GM21528 (cell line): ENCODE data around the gene XKR8.

Experiments used
- ATAC-seq: cut with Tn5 transposase; IDR thresholded peaks from one replicate; pipeline ENCODE4 v1.9.1; 2021; ENCODE audit warnings: mild to moderate bottlenecking, moderate library complexity; ENCODE audit not compliant: unreplicated experiment, low FRiP score

Gene XKR8, protein sequence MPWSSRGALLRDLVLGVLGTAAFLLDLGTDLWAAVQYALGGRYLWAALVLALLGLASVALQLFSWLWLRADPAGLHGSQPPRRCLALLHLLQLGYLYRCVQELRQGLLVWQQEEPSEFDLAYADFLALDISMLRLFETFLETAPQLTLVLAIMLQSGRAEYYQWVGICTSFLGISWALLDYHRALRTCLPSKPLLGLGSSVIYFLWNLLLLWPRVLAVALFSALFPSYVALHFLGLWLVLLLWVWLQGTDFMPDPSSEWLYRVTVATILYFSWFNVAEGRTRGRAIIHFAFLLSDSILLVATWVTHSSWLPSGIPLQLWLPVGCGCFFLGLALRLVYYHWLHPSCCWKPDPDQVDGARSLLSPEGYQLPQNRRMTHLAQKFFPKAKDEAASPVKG

DNA sequence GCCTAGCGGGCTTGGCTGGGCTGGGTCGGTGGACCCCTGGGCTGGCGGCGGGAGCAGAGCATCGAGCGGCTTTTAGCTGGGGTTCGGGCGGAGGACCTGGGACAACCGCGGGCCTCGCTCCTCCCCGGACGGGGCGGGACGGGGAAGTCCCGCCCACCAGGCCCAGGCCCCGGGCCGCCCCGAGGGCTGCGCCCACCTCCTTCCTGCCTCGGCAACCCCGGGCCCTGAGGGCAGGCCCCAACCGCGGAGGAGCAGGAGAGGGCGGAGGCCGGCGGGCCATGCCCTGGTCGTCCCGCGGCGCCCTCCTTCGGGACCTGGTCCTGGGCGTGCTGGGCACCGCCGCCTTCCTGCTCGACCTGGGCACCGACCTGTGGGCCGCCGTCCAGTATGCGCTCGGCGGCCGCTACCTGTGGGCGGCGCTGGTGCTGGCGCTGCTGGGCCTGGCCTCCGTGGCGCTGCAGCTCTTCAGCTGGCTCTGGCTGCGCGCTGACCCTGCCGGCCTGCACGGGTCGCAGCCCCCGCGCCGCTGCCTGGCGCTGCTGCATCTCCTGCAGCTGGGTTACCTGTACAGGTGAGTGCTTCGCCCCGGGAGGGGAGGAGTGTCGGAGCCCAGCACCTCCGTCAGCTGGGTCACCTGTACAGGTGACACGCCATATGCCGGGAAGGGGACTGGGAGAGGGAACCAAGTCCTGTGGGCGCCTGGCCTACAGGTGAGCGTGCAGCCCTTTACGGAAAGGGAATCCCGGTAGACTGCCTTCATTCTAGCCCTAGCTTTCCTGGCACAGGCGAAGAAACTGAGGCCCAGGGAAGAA, at the start of gene XKR8:
Gene XKR8, plus strand, starts transcription at position 182 of the 812 bp plus-strand sequence. Its CDS starts 97 bp downstream, at position 279.
- peak; percentile 78 for ATAC-seq

DNA sequence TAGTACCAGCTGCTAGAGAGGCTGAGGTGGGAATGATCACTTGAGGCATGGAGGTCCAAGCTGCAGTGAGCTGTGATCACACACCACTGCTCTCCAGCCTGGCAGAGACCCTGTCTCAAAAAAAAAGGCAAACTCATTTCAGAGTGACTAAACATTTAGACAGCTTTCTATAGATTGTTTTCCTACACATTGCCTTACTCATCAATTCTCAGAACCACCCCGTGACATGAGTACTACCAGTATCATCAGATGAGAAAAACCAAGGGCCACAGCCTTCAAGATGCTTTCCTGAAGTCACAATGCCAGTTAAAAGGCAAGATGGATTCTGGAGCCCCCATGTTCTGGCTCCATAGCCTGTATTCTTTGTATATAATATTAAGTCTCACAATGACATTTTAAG, 47.3 kb upstream of the XKR8 start:
- no peak for ATAC-seq

DNA sequence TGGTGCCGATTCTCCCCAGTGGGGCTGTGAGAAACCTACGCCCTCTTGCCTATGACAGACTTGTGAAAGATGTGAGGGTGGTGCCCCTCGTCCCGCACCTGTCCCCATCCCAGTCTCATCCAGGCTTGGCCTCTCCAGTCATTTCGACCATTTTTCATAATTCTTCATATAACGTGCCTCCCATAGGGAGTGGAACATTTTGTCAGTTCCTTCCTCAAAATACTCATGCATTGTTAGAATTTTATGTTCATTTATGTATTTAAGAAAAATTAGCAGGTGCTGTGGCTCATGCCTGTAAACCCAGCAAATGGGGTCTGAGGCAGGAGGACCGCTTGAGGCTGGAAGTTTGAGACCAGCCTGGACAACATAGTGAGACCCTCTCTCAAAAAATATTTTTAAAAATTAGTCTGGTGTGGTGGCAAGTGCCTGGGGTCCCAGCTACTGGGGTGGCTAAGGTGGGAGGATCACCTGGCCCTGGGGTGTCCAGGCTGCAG, 44.6 kb upstream of the XKR8 start:
- ATAC-seq, result no peak

DNA sequence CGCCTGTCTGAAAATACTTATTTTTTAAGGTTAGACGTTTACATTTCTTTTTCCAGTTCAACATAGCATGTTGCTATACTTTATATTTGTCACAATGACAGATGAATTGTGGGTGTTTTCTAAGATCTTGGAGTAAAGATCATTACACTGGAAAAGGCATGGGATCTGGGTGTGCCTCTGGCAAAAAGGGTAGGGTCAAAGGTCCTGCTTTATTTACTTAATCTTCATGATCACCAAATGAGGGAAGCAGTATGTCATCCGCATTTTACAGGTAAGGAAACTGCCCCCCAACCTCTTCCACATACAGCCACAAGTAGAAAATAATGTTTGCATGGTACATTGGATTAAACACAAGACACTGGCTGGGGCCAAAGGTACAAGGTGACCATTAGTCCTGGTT, 37.5 kb upstream of the XKR8 start:
- no peak for ATAC-seq

DNA sequence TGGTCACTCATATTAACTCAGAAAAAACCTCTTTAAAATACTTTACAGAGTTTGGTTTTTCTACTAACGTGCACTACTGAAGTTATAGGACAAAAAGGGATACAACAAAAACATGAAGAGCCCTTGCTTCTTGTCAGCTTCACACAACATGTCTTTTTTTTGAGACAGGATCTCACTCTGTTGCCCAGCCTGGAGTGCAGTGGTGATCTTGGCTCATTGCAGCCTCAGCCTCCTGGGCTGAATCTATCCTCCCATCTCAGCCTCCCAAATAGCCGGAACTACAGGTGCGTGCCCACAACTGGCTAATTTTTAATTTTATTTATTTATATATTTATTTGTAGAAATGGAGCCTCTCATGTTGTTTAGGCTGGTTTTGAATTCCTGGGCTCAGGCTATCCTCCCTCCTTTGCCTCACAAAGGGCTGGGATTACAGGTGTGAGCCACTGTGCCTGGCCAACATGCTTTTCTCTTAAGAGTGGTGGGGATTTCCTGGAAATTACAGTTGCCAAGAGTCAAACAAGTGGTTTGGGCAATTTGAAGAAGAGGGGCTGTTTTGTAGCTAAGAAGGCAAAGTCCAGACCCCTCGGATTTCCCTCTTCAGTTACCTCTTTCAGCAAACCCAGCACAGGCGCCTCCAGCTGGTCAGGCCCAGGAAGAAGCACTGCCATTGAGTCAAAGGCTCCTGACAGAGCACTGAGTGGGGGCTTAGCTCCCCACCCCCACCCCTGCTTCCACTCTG, 31.4 kb upstream of the XKR8 start:
- no peak for ATAC-seq

DNA sequence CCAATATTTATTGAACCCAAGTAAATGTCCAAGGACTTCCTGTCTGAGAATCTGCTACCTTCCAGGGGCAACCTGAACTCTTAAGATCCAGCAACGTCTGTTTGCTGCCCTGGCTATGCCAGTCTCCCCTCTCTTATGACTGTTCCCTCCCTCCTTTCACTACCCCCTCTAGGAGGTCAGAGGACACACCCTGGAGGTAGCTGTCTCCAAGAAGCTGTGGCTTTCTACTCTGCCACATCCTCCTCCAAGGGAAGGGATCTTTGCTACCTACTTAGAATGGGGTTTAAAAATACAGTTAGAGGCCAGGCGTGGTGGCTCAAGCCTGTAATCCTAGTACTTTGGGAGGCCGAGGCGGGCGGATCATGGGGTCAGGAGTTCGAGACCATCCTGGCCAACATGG, 28.6 kb upstream of the XKR8 start:
- ATAC-seq, result no peak

DNA sequence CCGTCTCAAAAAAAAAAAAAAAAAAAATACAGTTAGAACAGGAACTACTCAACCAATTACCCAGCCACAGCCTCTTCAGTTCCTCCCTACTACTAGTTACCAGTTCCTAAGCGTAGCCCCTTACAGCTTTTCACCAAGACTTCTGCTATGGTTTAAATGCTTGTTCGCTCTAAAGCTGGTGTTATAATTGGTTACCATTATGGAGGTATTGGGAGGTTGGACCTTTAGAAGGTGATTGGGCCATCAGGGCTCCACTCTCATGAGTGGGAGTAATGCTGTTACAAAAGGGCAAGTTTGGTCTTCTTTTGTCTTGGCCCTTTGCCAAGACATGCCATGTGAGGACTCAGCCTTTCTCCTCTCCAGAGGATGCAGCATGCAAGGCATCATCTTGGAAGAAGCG, 28.0 kb upstream of the XKR8 start:
- ATAC-seq, result no peak

DNA sequence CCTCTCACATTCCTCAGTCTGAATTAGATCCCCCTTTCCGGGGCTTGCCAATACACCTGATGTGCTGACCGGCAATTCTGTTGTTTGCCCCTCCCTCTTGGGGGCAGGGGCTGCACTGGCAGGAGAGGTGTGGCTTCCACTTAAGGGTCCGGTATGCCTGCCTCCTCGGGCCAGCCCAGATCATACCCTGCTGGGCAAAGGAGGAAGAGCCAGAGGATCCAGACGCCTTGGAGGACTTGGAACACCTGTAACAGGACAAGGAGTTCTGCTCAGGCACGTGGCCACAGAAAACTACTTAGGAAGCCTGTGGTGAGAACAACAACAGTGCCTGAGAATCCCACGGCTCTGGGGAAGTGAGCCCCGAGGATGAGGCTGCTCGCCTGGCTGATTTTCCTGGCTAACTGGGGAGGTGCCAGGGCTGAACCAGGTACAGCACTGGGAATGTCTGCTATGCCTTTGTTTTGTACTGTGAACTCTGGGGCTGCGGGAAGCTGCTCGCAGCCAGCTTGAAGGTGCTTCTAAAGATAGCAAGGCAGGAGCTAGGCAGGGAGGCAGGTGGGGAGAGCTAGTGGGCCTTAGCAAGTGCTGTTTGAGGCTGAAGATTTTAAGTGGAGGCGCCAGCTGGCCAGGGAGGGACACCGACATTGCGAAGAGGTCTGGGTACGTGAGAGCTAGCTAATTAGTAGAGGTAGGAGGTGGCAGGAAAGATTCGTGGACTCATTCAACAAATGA, 24.8 kb upstream of the XKR8 start, which contains the start of gene SMPDL3B:
Gene SMPDL3B, plus strand, starts transcription at position 183 of the 732 bp plus-strand sequence. Its CDS starts 184 bp downstream, at position 367.
- ATAC-seq, result no peak

DNA sequence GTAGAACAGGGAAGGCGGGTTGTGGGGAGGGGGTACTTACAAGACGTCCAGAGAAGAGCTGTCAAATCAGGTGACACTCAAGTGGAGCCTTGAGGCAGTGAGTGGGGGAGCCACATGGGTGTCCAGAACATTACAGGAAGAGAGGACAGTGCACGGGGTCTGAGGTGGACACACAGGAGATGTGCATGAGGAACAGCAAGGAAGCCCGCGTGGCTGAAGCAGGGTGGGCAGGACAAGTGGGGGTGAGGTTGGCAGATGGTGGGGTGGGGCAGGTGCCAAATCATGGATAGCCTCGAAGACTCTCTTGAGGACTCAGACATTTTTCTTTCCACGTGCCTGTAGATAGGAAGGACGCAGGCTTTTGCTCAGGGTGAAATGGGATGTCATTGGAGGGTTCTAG, 24.1 kb upstream of the XKR8 start:
- ATAC-seq, result no peak

DNA sequence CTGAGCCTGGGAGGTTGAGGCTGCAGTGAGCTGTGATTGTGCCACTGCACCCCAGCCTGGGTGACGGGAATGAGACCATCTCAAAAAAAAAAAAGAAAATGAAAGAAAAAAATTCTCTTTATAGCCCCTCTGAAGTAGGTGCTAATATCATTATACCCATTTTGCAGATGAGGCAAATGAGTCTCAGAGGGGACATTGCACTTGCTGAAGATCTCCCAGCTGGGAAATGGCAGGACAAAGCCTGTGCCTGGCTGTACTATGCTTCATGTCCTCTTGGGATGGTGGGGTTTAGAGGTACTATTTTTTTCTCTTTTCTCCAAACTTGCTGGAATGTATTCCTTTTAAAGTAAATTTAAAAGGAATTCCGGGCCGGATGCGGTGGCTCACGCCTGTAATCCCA, 23.4 kb upstream of the XKR8 start:
- ATAC-seq, result no peak

DNA sequence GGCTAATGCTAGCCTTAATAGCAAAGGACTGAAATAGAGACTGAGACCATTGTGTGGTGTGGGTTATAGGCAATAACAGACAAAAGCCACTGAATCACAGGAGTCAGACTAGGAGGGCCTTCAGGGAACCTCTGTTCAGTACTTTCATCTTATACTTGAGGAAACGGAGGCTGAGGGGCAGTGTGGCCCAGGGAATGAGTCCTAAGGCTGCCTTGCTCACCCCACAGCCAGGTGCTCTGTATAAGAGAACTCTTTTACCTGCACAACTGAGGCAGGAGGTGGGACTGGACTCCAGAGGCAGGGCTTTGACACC, 22.3 kb upstream of the XKR8 start:
- ATAC-seq, result no peak

DNA sequence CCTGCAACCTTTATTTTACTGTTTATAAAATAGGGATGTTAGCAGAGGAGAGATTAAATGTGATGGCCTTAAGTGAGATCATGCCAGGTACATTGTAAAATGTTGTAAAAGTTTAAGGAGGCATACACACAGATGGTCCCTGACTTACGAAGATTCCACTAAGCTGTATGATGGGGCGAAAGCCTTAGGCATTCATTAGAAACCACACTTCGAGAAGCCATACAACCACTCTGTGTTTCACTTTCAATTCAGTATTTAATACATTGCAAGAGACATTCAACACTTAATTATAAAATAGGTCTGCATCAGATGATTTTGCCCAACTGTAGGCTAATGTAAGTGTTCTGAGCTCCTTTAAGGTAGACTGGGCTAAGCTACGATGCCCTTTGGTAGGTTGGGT, 21.3 kb upstream of the XKR8 start:
- no peak for ATAC-seq

DNA sequence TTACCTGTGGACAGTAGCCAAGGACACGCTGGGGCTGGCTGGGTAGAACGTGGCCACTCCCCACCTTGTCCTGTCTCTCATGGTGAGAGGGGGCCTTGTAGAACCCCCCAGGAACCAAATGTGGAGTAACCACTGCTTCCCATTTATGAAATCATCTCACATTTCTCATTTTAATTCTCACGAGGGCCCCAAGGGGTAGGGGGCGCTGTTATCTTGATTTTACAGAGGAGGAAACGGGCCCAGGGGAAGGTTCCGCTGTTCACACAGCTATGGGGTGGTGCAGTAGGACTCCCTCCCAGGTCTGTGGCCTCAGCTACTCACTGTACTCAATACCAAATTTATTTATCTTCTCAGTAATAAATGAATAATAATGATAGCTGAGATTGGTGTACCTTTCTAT, 19.5 kb upstream of the XKR8 start:
- no peak for ATAC-seq

DNA sequence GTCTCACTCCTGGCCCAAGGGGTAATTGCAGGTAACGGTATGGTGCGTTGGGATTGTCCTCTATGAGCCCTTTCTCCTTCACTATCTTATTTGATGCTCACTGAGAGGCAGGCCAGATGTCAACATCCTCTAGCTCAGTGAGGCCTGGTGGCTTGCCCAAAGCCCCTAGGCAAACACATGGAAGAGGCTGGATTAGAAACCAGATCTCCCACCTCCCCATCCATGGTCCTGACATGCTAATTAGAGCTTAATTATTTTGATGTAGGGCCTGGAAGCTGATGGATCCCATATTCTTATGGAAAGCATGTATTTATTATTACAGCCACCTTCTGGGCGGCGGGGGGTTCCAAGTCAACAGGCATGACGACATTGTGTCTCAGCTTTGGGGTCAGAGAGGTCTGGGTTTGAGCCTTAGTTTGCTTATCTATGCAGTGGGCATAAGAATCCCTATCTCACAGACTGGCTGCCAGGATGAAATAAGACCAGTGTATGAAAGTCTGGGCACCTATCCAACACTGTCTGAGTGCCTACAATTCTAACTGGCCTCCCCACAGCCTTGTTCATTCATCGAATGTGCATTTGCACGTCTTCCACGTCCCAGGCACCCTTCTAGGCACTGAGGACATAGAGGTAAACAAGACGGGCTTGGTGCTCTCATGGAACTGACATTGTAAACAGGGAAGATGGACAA, 18.8 kb upstream of the XKR8 start:
- no peak for ATAC-seq

DNA sequence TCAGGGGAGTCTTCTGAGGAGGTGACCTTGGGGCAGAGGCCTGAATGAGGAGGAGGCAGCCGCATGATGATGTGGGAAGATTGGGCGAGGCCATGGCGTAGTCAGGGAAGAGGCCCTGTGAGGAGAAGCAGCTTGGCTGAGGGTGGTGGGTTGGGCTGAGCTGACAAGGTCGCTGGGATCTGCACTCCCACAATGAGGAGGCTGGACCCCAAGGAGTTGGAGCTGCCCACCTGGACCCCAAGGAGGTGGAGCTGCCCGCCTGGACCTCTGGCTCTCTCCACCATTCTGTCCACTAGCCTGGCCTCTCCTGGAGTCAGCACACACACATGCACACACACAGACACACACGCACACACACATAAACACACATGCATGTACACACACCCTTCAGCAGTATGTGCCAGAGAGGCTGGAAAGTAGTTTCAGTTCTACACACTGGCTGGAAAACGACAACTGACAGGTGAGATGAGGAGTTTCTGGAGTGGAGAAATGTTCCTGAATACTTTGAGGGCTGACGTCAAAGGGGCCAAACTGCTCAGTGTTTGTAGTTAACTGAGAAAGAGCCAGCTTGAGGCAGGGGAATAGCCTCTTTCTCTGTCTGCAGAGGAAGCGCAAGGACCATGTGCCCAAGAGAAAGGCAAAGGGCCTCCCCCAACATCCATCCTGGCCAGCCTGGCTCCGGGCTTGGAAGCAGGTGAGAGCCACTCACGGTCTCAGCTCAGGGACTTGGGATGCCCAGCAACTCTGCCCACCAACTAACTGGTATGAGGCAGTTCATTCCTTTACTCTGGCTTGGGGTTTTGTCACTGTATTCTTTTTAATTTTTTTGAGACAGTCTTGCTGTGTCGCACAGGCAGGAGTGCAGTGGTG, 17.9 kb upstream of the XKR8 start:
- ATAC-seq, result no peak

DNA sequence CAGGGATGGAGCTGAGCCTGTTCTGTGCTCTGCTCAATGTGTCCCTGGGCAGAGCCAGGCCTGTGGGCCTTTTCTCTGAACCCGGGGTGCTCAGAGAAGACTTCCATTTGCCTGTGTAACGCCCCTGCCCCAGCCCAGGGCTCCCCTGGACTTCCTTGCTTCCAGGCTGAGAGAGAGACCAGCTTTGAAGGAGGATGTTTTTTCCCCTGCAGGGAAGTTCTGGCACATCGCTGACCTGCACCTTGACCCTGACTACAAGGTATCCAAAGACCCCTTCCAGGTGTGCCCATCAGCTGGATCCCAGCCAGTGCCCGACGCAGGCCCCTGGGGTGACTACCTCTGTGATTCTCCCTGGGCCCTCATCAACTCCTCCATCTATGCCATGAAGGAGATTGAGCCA, 14.8 kb upstream of the XKR8 start:
- ATAC-seq, result no peak

DNA sequence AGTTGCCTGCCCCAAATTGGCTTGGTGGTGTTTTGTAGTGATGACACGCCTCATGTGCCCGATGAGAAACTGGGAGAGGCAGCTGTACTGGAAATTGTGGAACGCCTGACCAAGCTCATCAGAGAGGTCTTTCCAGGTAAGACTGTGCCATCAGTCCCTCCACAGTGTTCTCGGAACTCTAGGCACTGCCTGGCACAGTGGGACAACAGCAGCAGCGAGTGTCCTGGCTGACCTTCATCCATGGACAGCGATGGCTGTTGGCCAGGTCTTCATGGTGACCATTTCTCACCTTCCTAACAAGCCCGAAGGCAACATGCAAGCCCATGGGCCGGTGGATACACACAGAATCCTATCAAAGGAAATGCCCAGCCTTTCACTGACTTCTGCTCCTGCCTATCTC, 10.7 kb upstream of the XKR8 start:
- no peak for ATAC-seq

DNA sequence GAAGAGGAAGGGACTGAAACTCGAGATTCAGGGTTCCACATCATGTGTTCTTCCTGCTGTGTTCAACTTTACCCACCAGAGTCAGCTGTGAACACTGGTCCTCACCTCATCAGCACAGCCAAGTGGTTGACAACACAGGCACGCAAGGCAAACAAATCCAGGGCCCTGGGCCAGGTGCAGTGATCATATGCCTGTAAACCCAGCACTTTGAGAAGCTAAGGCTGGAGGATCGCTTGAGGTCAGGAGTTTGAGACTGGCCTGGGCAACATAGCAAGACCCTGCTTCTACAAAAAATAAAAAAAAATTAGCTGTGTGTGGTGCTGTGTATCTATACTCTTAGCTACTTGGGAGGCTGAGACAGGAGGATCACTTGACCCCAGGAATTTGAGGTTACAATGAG, 8.4 kb upstream of the XKR8 start:
- no peak for ATAC-seq

DNA sequence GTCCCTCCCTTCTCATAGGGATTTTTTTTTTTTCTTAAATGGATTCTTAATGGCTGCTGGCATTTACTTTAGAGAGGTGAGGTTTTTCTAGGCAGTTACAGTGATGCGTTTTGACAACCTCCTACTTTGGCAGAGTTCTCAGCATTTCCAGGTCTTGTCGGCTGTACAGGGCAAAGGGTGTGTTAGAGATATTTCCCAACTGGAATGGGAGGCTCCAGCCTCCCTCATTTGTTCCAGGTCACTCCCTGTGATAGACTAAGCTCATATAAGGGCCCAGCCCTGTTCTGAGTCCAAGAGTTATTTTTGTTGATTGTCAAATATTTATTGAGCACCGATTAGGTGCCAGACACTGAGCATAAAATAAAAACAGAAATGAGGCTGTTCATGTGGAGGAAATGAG, 7.6 kb upstream of the XKR8 start:
- no peak for ATAC-seq
